C4-2B (cell line): ENCODE results near the gene KCNK6.
A peak's percentile ranks its signal among the peaks of the same experiment; 100 is the strongest.

ENCODE experiments used
- H3K27ac ChIP-seq: fragments of 450-650 bp; 2 replicates; pipeline ENCODE4 v1.5.1; 2017
- ZFX ChIP-seq: fragments of 450-650 bp; IDR thresholded peaks from 2 replicates; pipeline ENCODE4 v1.6.1; 2017
- TF ChIP-seq, protein P1 (sequence below): fragments of 450-650 bp; conservative IDR thresholded peaks from 2 replicates; pipeline ENCODE4 v1.5.1; 2017; ENCODE audit warnings: mild to moderate bottlenecking

KCNK6 gene

DNA sequence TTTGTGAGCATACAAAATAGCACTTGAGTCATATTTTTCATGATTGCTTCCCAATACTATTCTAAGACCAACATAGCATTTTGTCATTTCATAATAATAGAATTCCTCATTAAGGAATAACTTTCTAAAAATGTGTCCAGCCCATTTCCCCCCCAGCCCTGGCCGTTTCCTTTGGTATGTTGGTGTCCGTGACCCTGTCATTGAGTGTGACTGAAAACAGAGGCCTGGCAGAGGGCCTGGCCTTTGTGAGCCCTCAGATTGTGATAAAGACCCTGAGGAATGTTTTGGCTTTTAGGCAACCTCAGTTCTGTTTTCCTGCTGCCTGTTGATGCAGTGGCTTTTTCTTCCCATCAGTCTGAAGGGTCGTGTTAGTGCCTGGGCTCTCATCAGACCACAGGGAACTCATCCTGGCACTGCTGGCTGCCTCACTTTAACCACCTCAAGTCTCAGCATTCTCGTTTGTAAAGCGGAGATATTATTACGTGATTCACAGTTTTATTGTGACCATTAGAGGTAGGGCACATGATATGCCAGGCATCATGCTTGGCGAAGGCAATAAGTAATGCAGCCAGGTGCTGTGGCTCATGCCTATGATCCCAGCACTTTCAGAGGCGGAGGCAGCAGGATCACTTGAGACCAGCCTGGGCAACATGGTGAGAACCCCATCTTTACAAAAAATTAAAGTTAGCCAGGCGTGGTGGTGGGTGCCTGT, 41.5 kb upstream of the KCNK6 start:
- TF ChIP-seq, protein P1, sequence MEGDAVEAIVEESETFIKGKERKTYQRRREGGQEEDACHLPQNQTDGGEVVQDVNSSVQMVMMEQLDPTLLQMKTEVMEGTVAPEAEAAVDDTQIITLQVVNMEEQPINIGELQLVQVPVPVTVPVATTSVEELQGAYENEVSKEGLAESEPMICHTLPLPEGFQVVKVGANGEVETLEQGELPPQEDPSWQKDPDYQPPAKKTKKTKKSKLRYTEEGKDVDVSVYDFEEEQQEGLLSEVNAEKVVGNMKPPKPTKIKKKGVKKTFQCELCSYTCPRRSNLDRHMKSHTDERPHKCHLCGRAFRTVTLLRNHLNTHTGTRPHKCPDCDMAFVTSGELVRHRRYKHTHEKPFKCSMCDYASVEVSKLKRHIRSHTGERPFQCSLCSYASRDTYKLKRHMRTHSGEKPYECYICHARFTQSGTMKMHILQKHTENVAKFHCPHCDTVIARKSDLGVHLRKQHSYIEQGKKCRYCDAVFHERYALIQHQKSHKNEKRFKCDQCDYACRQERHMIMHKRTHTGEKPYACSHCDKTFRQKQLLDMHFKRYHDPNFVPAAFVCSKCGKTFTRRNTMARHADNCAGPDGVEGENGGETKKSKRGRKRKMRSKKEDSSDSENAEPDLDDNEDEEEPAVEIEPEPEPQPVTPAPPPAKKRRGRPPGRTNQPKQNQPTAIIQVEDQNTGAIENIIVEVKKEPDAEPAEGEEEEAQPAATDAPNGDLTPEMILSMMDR, result no peak
- no peak for TF ChIP-seq ZFX
- peak overlapping the region; percentile 6; the same call in 1 of the 2 replicates for H3K27ac ChIP-seq

DNA sequence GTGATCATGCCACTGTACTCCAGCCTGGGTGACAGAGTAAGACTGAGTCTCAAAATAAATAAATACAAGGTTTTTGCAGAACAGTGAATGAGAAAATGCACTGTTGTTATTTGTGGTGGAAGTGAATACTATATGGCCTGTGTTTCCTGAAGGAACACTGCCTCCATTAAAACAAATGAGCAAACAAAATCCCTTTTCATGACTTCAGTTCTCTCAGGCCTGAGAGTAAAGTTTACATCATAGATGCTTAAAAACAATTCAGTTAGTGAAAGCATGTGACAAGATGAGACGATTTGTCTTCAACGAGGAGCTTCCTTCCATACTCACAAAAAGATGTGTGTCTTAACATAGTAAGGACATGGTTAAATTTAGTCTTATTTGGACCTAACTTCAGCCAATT, 40.9 kb upstream of the KCNK6 start:
- H3K27ac ChIP-seq, result no peak overlapping the region; the same call in 1 of the 2 replicates
- TF ChIP-seq, protein P1, result no peak
- no peak for TF ChIP-seq ZFX

GRCh38 chr19:38280030-38280921, 39.4 kb upstream of the KCNK6 start:
- H3K27ac ChIP-seq, result no peak overlapping the region
- TF ChIP-seq, protein P1, result no peak
- TF ChIP-seq ZFX, result no peak

- 0 out of 2 replicates have a peak overlapping the region, but pooled peaks have one; percentile 0 for H3K27ac ChIP-seq
- TF ChIP-seq, protein P1, result no peak
- TF ChIP-seq ZFX, result no peak
These were observed 37.7 kb upstream of the KCNK6 start for GRCh38 chr19:38281811-38282566.

- no peak overlapping the region for H3K27ac ChIP-seq
- TF ChIP-seq ZFX, result no peak
- TF ChIP-seq, protein P1, result no peak
These were observed 36.4 kb upstream of the KCNK6 start for GRCh38 chr19:38283271-38283670.

DNA sequence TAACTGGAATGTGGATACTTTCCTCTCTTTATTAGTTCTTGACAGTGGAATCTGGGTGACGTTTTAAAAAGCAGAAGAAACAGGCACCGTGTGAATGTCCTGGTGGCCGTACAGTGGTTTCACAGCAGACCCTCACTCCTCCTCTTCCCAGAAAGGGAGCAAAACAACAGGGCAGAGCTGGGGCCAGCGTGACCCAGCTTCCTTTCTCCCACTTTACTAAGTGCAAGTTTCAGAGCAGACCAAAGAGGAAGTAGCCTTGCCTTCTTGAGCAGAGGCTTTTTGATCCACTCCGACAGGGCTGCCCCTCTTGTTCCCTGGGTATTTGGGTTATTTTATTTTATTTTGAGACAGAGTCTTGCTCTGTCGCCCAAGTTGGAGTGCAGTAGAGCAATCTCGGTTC, 35.2 kb upstream of the KCNK6 start:
- no peak for TF ChIP-seq ZFX
- TF ChIP-seq, protein P1, result no peak
- H3K27ac ChIP-seq, result no peak overlapping the region
